HUDEP-2 (cell line): Measurements from ENCODE around the gene ADCY3.

Source experiments
- DNase-seq, 76 experiments: peaks; one replicate each; lab custom pipeline; 2025; ENCODE audit not compliant: unreplicated experiment in 76 of 76; lab: John Stamatoyannopoulos, UW

Gene ADCY3

DNA sequence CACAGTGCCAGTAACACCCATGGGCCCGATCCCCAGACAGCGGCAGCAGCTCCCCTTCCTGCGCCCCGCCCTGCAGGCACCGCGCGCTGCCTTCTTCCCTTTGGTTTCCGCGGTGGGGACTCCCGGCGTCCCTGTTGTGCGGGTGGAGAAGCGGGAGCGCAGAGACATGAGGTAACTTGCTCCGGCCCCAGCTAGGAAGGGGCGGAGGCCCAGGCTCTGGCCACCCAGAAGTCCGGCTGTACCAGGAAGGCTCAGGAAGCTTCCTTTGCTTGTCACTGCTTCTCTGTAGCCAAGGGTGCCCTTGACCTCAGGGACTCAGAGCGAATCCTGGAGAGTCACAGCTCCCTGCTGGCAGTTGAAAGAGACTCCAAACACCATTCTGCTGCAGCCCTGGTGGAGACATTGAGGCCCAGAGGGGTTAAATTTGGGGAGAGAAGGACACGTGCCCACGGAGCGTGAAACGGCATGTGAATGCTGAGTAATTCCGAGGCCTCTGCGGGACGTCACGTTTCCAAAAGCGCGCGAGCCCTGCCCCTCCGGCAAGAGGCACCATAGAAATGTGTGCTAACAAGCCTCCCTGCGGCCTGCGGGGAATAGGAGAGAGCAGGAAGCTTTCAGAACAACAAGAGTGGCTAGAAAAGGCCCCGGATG lies 6.7 kb upstream of the ADCY3 start:
- DNase-seq = no peak

DNA sequence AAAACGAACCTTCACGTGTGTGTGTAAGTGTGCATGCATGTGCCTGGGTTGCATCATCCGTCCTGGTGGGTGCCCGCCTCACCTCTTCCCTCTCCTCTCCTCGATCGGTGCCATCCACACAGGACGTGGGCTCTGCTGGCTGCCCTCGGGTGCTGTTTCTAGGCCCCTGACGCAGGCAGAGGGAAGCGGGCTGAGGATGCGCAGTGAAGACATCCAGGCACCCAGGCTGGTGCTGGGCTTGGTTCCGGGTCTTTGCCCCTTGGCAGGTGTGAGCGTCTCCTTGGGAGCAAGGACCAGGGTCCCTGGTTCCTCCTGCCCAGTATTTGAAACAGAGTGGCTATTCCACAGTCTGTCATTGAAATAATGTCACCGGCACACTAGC lies 6.2 kb upstream of the ADCY3 start:
- DNase-seq = no peak

DNA sequence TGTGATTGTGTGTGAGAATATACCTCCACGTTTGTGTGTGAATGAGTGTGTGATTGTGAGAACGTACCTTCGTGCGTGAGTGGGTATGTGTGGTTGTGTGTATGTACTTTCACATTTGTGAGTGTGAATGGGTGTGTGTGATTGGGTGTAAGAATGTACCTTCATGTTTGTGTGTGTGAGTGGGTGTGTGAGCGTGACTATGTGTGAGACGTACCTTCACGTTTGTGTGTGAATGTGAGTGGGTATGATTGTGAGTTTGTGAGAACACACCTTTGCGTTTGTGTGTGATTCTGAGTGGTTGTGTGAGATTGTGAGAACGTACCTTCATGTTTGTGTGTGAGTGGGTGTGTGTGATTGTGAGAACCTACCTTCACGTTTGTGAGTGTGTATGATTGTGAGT lies 5.8 kb upstream of the ADCY3 start:
- DNase-seq = no peak

DNA sequence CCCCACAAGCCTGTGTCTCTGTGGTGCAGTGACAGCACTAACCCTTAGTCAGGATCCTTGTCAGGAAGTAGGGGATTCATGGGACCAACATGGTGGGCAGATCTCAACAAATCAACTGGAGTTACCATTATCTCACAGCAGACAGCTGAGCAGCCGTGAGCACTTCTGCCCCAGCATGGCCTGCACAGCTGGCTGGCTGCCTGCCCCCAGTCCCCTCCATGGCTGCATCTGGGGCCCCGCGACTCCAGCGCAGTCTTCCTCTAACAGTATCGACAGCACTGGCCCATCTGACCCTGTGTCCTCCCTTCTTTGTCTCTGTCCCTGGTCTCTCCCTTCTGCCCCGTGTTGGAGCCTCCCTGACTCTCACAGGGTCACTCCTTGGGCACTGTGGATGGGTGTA lies 4.7 kb upstream of the ADCY3 start:
- no peak for DNase-seq

DNA sequence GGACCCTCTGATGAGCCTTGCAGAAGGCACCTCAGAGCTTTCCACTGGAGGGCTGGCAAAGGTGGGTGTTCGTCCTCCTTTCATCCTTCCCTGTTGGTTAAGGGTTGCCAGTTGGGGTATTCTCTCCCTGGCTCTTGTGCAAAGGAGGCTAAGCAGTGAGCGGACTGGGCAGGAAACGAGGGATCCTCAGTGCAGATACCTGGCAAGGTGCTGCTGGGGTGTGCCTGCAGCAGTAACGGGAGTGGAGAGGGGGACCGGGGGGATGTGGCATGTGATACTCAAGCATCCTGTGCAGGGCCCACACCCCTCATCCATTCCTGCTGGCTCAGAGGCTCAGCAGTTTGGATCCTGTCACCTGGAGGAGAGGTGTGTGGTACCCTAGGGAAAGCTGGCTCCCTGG lies 4.2 kb upstream of the ADCY3 start:
- DNase-seq = no peak

DNA sequence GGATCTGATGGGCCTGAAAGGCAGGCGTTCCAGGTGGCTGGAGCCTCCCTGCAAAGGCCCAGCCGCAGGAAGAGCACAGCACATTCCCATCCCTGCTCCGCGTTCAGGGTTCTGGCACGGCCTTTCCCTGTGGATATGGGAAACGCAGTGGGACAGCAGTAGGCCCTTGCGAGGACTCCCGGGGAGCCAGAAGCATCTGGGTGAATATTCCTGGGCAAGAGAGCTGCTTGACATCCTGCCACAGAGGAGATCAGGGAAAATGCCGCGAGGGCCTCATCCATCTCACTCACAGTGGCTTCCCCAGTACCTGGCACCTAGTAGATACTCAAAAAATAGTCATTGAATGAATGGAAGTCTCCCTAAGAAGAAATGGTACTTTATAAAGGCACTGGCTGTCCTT lies 3.1 kb upstream of the ADCY3 start:
- no peak for DNase-seq

DNA sequence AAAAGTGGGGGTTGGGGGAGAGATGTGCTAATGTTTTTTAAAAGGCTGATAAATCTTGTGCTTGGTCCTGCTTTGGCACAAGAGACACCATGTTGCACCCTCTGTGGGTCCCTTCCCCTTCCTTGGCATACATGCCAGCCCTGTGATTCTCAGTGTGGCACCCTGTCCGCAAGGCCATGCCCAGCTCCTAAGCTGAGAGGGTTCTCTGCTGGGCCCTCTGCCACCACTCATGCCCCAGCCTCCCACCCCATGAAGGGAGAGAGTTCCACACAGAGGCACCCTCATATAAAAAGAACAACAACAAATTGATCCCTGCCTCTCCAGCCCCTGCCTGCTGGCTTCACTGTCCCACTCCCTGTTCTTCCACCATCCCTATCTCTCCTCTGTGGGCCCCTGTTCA lies 2.5 kb upstream of the ADCY3 start:
- DNase-seq = no peak

DNA sequence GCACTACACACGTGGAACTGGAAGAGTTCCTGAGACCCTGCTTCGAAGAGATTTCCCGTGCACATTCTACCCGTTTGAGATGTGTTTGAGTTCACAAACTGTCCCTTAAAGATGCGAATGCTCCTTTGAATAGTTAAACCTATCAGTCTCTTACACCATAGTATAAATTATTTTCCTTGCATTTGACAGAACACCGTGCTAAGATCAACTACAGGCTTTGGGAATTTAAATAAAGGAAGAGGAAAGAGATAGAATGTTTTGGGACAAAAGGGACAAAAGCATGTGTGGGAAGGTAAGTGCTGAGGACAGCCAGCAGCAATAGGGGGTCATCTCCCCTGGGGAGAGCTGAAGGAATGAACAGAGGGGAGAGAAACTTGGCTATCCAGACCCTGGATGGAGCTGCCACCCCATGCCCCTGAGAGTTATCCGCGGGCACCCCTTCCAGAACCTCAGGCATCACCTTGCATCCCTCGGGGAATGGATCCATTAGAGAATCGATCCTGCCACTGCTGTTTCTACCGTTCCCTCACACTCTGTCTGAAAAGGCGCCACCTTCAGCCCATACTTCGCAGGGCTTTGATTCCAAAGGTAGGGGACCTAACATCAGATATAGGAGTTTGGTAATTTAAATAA lies 888 bp upstream of the ADCY3 start:
- DNase-seq = peak in 16 of 76 experiments; percentile 2 to 37 (median 12)

DNA sequence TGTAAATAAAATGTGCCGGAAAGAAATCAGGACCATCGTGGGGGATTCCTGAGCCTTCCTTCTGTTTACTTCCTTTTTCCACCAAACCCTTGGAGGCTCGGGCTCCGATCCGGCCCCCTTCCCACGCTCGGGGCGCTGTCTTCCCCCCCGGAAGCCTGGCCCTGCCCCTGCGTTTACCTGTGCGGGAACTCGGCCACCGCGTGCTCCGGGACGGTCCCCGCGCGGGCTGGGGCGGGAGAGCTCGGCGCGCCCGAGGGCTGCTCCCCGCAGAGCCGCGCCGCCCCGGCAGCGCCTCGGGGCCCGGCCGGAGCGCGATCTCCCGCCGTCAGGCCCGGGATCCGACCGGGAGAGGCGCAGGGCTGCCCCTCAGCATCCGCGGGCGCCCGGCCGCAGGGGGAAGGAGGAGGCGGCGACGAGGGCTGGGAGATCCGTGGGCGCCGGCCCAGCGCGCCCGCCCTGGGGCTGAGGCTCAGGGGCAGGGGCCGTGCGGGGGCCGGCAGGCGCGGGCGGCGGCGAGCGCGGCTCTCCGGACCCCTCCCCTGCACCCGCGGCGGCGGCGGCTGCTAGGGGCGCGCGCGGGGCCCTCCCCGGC lies 435 bp downstream of the ADCY3 start:
- DNase-seq = no peak

DNA sequence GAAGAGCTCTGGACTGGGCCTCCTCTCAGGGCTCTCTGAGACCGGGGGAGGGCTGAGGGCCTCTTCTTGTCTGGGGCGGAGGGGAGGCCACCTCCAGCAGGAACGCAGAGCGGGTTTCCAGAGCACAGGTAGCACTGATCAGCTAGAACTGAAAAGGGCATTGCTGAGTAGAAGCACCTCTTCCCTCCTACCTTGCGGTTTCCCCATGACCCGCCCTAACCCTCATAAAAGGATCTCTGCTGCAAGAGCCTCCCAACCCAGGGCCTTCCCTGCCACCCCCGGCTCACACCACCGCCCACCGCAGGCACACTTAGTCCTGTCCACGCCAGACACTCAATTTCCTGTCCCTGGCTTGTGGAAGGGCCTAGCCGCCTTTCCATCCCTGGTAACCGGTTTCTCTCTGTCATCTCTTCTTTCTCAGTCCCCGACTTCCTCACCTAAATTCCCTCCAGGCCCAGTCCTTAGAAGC lies 966 bp downstream of the ADCY3 start:
- peak in 7 of 76 experiments; percentile 2 to 22 (median 10) for DNase-seq

DNA sequence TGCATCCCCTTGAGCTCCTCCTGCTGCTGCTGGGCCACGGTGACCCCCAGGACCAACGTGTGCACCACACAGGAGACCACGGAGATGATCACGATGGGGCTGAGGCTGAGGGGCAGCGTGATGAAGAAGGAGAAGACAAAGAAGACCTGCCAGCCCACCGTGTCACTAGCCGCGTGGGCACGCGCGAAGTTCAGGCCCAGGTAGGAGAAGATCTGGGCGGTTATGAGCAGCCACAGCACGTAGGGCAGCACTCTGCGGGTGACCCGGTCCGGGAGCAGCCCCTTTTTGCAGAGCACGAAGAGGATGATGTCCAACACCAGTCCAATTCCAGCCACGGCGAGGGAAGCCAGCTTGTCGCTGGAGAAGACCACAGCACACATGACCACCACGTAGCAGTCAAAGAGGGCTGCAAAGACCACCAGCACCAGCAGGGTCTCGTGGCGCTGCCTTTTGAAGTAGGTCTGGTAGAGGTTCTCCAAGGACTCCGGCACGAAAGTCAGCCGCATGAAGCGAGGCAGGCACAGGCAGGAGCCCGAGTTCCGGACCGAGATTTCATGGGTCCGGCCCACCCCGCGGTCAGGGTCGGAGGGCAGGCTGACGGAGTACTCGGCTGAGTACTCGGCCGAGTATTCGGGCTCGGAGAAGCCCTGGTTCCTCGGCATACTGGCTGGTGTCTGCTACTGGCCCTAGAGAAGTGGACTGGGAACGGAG lies 1.6 kb downstream of the ADCY3 start:
- no peak for DNase-seq

DNA sequence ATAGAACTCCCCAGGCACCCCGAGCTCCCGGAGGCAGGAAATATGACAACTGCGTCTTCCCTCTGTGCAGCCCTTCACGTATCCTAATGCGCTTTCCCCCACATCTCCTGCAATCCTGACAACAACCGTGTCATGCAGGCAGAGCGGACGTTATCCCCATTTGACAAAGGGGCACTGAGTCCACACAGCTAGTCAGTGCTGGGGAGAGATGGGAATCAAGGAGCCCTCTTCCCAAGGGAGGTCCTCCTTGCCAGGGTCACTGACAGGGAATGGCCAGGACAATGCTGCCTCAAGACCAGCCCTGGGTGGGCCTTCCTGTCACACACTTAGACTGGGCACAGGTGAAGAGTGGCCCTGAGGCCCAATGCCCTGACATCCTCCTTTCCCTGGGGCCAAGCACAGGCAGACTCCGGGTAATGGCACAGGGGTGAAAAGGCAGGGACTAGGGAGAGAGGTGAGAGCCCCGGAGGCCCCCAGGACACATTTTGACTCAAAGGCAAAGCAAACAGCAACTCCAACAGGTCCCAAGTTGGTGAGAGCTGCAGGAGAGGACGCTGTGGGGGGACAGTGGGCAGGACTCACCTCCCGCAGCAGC lies 2.2 kb downstream of the ADCY3 start:
- DNase-seq = no peak

DNA sequence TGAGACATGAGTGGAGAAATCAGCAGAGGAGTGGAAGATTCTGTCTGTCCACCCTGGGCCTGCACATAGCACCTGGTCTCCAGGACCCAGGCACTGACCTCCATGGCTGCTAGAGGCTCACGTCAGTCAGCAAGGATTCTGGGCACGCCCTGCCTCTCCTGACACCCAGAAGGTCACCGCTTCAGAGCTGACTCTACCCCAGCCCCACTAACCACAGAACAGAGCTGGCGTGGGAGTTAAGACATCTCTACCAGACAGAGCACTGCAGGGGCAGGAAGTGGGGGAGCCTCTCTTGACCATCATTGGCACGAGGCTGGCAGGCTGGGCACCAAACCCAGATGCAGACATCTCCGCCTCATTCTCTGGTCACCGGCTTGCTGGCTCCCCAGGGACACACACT lies 3.0 kb downstream of the ADCY3 start:
- DNase-seq = peak in 67 of 76 experiments; percentile 3 to 85 (median 53)

DNA sequence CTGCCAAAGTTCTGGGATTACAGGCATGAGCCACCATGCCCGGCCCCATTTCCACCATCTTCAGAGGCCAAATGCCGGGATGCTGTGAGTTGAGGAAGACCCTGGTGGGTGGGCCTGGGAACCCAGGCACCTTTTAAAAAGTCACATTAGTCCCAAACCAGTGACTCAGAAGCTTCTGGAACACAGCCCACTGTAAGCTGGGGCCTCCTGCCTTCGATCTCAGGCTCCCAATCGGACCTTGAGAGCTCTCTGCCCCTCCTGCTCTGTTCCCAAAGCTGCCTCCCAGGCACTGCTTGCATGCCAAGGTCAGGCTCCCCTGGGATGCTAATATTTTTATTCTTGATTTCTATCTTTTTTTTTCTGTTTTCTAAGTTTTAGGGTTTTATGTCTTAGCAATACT lies 4.2 kb downstream of the ADCY3 start:
- DNase-seq = no peak

DNA sequence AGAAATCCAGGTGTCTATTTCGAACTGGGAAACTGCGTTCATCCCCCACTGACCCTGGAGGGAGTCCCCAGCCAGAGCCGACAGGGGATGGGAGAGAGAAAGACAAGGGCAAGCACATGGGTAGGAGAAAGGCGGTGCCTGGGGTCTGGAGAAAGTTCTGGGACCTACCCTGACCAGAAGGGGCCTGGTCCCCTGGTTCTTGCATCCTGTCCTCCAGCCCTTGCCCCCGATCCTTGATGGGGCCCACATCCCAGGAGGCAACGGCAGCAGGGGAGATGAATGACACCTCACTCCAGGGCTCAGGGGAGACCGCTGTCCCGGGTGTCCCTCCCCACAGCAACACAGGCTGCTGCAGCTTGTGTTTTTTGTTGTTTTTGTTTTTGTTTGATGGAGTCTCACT lies 4.9 kb downstream of the ADCY3 start:
- DNase-seq = no peak

DNA sequence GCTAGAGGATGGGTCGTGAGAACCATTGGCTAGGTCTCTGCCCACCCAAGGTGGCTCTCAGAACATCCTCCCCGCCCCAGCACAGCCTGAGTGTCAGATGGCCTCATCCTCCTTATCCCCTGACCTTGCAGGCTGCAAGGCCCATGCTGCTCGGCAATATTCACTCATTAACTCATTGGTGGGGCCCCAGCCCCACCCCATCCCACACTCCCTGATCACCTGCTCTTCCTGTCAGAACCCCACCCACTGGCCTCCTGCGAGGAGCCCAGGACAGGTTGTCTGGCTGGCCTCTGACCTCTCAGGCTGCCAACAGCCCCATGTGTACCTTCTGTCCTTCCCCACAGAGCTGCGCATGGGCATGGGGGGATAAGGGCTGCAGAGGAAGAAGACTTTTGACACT lies 5.3 kb downstream of the ADCY3 start:
- no peak for DNase-seq

DNA sequence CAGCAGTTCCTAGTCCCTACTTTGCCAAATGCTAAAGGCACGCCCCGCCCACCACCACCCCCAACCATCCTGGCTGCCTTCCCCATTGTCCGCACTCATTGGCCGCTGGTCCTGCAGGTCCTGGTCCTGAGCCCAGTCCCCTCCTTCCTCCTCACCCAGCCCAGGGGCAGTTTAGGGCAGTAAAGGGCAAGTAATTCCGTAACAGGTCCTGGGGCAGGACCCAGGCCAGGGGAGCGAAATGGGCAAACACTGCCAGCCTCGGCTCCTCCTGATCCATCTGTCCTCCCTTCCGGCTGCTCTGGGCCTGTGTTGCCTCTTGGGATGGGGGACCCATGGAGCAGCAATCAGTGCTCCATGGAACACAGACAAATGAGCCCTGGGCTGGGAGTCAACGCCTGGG lies 6.1 kb downstream of the ADCY3 start:
- DNase-seq = no peak

DNA sequence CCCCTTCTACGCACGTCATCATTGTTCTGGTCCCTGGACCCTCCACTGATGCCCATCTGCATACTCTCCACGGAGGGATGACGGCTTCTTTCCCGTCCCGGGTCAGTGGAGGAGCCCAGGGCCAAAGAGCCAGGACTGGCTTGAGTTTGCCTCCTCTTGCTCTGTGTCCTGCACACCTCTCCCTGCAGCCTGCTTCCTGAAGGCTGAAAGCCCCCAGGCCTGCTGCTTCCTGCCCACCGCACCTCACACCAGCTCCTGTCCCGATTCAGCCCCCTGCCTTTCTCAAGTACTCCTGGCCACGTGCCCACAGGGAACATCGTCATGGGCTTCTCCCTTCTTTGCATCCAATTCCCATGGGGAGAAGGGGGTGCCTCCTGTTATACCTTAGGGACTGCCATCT lies 7.1 kb downstream of the ADCY3 start:
- no peak for DNase-seq

DNA sequence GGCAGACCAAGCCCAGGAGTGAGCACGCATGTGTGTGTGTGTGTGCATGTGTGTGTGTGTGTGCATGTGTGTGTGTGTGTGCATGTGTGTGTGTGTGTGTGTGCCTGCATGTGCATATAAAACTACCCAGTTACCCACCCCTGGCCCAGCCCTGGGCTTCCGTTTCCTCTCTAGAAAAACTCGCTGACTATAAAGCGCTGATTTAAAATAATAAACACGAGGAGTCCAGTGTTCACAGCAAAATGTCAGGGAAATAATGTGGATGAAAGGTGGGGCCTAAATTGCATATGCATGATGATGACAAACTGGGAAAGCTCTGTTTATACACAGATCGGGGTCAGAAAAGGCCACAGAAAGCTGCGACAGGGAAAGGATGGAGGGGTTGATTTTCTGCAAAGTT lies 7.5 kb downstream of the ADCY3 start:
- no peak for DNase-seq

DNA sequence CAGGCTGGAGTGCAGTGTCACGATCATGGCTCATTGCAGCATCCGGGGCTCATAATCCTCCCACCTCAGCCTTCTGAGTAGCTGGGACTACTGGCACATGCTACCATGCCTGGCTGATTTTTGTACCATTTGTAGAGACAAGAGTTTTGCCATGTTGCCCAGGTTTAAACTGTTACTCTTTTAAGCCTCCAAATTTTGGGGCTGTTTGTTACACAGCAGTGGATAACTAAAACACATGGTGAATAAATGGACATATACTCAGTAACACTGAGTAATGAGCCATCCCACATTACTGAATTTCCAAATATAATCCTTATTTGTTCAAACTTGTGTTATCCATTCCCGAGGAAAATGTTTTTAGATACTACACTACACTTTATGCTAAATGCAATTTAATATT lies 9.8 kb downstream of the ADCY3 start:
- DNase-seq = no peak

DNA sequence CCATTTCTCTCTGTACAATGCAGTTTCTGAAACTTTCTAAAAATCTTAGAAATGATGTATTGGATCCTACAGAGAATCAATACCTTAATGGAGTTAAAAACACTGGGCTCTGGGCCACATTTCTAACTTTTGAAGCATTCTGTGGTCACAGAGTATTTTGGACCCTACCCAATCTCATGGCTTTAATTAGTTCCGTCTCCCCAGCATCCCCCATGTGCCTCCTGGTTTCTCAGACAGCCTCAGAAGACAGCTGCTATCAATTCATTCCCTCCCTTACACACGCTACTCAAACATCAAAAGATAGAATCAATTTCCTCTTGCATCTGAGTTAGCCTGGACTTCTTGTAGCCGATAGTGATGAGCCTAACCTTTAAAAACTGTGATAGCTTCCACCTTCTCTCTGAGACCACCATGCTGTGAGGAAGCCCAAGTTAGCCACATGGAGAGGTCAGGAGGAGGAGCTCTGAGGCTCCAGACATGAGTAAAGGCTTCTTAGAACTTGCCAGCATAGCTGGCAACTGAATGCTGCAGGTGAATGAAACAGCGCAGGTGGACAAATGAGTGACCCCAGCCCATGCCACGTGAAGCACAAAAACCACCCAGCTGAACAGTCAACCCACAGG lies 10.4 kb downstream of the ADCY3 start:
- no peak for DNase-seq
